Gastrocnemius medialis (tissue), 4 donors: Measurements from ENCODE around the gene KIFC3. TPM values are rescaled to one million over a fixed set of nuclear protein-coding genes. Genes with fewer than 3 reads are reported as not detected.

Source experiments
- ATAC-seq, 2 donors: fragments of 150-250 bp; one replicate each; pipeline ENCODE4 v1.9.1; 2016
- DNase-seq, 2 donors: peaks; one replicate each; pipeline ENCODE4 v3.0.0-alpha.2; 2019
- H3K27ac ChIP-seq, 4 donors: fragments of 200-600 bp; sonication (generic); 1 replicate in 1 of 4; 2 replicates in 3 of 4; pipeline ENCODE4 v1.5.1; 2016 to 2018; ENCODE audit warnings: mild to moderate bottlenecking in 2 of 4, moderate library complexity in 1 of 4
- H3K27me3 ChIP-seq, 3 donors: fragments of 200-600 bp; sonication (generic) in 2 of 3; 1 replicate in 1 of 3; 2 replicates in 2 of 3; pipeline versions ENCODE4 v1.5.1 to v1.6.0; 2016 to 2019; ENCODE audit warnings: mild to moderate bottlenecking in 1 of 3, moderate library complexity in 1 of 3
- H3K36me3 ChIP-seq, 2 donors: fragments of 200-600 bp; sonication (generic) in 1 of 2; one replicate each; pipeline ENCODE4 v1.5.1; 2017 to 2018
- H3K4me1 ChIP-seq, 2 donors: fragments of 200-600 bp; sonication (generic) in 1 of 2; one replicate each; pipeline ENCODE4 v1.5.1; 2016 to 2017; ENCODE audit warnings: mild to moderate bottlenecking in 2 of 2
- H3K4me3 ChIP-seq, 4 donors: fragments of 200-600 bp; sonication (generic) in 3 of 4; 1 replicate in 1 of 4; 2 replicates in 3 of 4; pipeline ENCODE4 v1.5.1; 2016 to 2019; ENCODE audit warnings: mild to moderate bottlenecking in 2 of 4
- H3K9me3 ChIP-seq, 3 donors: fragments of 200-600 bp; sonication (generic) in 2 of 3; 1 replicate in 1 of 3; 2 replicates in 2 of 3; pipeline ENCODE4 v1.5.1; 2016 to 2019
- POLR2A ChIP-seq, 2 donors: fragments of 450-650 bp; IDR thresholded peaks; one replicate each; pipeline ENCODE4 v1.6.1; 2017; ENCODE audit warnings: antibody characterized with exemption in 2 of 2, mild to moderate bottlenecking in 2 of 2, moderate library complexity in 2 of 2
- in situ Hi-C, 4 donors: fragments of 200-750 bp; cut with MboI; loops; one replicate each; pipeline versions ENCODE4 v1.15.0 to v1.8.0; 2017; ENCODE audit warnings: low sequenced_read_pairs in 4 of 4
- intact Hi-C: fragments of 100-400 bp; cut with DNase I; formaldehyde crosslinking; loops from one replicate; pipeline ENCODE4 v1.15.1; 2023; ENCODE audit warnings: low total_unique reads
- total RNA-seq, 4 donors: library from RNA; depleted of rRNA; stranded (reverse); fragments of >200 nt; gene quantifications; one replicate each; pipeline versions ENCODE4 v1.1.0 to v1.2.3, GENCODE V29; 2016
- TF ChIP-seq, protein P1 (sequence below), 5 experiments: fragments of 450-650 bp in 3 of 5; fragments of 200-600 bp in 2 of 5; sonication (generic) in 2 of 5; IDR thresholded peaks in 4 of 5; conservative IDR thresholded peaks in 1 of 5; 1 replicate in 4 of 5; 2 replicates in 1 of 5; pipeline ENCODE4 v1.5.1; 2016 to 2019; ENCODE audit warnings: antibody characterized with exemption in 5 of 5, mild to moderate bottlenecking in 3 of 5, moderate library complexity in 3 of 5

The KIFC3 gene
- total RNA-seq, 4 donors from 2014 or later = 2.1 to 12.0 (median 3.2) TPM

DNA sequence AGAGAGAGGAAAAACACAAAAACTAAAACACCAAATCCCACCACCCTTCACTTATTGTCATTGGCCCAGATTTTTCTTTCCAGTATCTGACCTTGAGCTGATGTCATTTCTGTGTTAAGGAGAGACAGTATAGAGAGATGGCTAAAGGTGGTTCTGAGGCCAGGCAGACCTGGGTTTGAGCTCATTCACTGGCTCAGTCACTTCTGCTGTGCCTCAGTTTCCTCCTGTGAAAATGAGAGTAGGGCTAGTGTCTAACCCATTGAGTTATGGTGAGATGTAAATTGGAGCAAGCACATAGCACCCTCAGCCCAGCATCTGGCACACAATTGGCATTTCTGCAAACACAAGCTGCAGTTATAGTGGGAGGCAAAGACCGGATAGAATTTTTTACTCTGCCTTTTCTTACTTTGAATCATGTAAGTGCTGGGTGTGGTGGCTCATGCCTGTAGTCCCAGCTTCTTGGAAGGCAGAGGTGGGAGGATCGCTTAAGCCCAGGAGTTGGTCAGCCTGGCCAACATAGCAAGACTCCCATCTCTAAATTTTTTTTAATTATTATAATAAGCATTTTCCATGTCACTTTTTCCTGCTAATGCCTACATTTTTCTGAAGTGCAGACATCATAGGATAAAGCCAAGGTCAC is 6.4 kb upstream of the KIFC3 start:
- TF ChIP-seq, protein P1, sequence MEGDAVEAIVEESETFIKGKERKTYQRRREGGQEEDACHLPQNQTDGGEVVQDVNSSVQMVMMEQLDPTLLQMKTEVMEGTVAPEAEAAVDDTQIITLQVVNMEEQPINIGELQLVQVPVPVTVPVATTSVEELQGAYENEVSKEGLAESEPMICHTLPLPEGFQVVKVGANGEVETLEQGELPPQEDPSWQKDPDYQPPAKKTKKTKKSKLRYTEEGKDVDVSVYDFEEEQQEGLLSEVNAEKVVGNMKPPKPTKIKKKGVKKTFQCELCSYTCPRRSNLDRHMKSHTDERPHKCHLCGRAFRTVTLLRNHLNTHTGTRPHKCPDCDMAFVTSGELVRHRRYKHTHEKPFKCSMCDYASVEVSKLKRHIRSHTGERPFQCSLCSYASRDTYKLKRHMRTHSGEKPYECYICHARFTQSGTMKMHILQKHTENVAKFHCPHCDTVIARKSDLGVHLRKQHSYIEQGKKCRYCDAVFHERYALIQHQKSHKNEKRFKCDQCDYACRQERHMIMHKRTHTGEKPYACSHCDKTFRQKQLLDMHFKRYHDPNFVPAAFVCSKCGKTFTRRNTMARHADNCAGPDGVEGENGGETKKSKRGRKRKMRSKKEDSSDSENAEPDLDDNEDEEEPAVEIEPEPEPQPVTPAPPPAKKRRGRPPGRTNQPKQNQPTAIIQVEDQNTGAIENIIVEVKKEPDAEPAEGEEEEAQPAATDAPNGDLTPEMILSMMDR (IDR thresholded peaks at IDR 0.05 in 4 of 5, conservative IDR thresholded peaks at IDR 0.05 in 1 of 5) = no peak
- no peak for TF ChIP-seq POLR2A (IDR thresholded peaks at IDR 0.05)
- Histone ChIP-seq H3K27ac (no peak overlapping the region), H3K36me3 (no peaks in the 10 kb centered on the region), H3K4me3 (peak overlapping the region; percentile 9 to 32 (median 21)), H3K9me3 (no peaks in the 10 kb centered on the region), H3K27me3 (no peaks in the 10 kb centered on the region), H3K4me1 (peaks cover 20 to 26% of the 10 kb centered on the region in 2 donors)
- in situ Hi-C loops (no loop called here), intact Hi-C loops (no loop called here)
- DNase-seq = no peak
- no peak for ATAC-seq

DNA sequence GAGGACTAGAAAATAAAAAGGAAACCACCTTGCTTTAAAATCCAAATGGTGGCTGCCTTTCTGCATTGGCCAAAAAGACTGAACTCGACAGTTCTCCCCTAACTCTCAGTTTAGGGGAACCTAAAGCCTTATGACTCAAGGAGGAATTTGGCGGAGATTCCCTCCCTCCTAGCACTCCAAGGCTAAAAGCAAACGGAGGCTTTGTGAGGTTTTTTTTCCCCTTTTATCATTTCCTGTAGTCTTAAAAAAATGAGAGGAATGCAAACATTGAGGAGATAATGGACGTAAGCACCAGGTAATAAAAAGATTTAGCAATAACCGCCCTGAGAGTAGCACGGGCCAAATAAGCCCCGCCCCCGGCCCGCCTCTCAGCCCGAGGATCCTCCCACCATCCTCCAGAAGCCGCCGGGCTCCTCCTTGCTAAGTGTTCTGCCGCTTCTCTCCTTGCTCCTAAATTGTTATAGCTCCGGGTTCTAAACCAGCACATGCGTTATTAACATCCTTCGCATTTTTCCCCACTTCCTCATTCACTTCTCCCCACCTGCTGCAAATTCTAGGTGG is 5.8 kb upstream of the KIFC3 start:
- H3K9me3 ChIP-seq = no peaks in the 10 kb centered on the region
- no peaks in the 10 kb centered on the region for H3K27me3 ChIP-seq
- peaks cover 26 to 32% of the 10 kb centered on the region in 2 donors for H3K4me1 ChIP-seq
- DNase-seq (peak; percentile 65 to 73), ATAC-seq (peak; percentile 72 to 84)
- H3K4me3 ChIP-seq = peak overlapping the region; percentile 9 to 32 (median 21)
- in situ Hi-C loops = no loop called here
- peak in 1 of 2 donors; percentile 28 for TF ChIP-seq POLR2A (IDR thresholded peaks at IDR 0.05)
- TF ChIP-seq, protein P1 (IDR thresholded peaks at IDR 0.05 in 4 of 5, conservative IDR thresholded peaks at IDR 0.05 in 1 of 5) = no peak
- no peaks in the 10 kb centered on the region for H3K36me3 ChIP-seq
- intact Hi-C loops = no loop called here
- H3K27ac ChIP-seq = no peak overlapping the region

DNA sequence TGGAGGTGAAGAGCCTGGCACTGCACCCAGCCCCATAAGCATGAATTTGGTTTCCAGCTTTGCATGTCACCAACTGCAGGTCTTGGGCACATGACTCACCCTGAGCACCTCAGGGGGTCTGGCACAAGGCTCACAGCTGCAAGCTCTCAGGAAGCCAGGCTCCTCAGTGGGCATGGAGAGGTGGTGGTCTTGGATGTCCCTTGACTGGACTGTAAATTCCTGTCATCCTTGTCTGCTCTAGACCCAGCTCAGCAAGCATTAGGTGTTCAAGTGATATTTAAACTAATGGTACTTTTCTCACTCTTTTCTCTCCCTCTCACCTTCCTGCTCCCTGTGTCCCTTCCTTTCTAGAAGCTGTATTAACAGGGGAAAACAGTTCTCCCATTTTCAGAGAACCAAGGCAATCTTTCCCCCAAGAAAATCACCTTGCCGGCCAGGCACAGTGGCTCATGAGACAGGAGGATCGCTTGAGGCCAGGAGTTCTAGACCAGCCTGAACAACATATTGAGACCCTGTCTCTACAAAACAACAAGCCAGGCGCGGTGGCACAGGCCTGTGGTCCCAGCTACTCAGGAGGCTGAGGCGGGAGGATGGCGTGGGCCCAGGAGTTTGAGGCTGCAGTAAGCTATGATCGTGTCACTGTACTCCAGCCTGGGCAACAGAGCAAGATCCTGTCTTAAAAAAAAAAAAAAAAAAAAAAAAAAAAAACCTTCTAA is 5.1 kb upstream of the KIFC3 start:
- intact Hi-C loops = no loop called here
- DNase-seq = no peak
- peaks cover 28 to 38% of the 10 kb centered on the region in 2 donors for H3K4me1 ChIP-seq
- TF ChIP-seq POLR2A (IDR thresholded peaks at IDR 0.05) = no peak
- TF ChIP-seq, protein P1 (IDR thresholded peaks at IDR 0.05 in 4 of 5, conservative IDR thresholded peaks at IDR 0.05 in 1 of 5) = no peak
- in situ Hi-C loops = no loop called here
- no peaks in the 10 kb centered on the region for H3K27me3 ChIP-seq
- H3K27ac ChIP-seq = no peak overlapping the region
- H3K9me3 ChIP-seq = no peaks in the 10 kb centered on the region
- H3K4me3 ChIP-seq = no peak overlapping the region
- no peaks in the 10 kb centered on the region for H3K36me3 ChIP-seq
- no peak for ATAC-seq

DNA sequence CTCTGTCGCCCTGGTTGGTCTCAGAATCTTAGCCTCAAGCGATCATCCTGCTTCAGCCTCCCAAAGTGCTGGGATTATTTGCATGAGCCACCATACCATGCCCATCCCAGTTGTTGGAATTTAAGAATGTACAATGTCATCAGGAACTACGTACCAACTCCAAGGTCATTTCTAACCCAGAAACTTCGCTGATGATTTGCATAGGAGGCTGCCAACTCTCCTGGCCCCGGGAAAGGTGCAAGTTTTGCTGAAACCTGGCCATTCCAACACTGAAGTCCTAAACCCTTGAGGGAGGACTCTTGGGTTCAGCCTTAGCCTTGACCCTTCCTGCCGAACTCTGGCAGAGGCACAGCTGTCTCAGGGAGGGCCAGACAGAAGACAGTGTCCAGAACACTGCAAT is 2.9 kb upstream of the KIFC3 start:
- no peaks in the 10 kb centered on the region for H3K27me3 ChIP-seq
- TF ChIP-seq POLR2A (IDR thresholded peaks at IDR 0.05) = no peak
- TF ChIP-seq, protein P1 (IDR thresholded peaks at IDR 0.05 in 4 of 5, conservative IDR thresholded peaks at IDR 0.05 in 1 of 5) = no peak
- no peaks in the 10 kb centered on the region for H3K9me3 ChIP-seq
- intact Hi-C loops = no loop called here
- in situ Hi-C loops = no loop called here
- DNase-seq (no peak), ATAC-seq (no peak)
- no peaks in the 10 kb centered on the region for H3K36me3 ChIP-seq
- no peak overlapping the region for H3K4me3 ChIP-seq
- H3K27ac ChIP-seq = no peak overlapping the region
- peaks cover 38 to 51% of the 10 kb centered on the region in 2 donors for H3K4me1 ChIP-seq
